HG02981 (cell line): ENCODE measurements around the gene ELL2.
A peak's percentile ranks its signal among the peaks of the same experiment; 100 is the strongest.

Experiments
- ATAC-seq: cut with Tn5 transposase; IDR thresholded peaks from one replicate; pipeline ENCODE4 v1.9.1; 2021; ENCODE audit warnings: mild to moderate bottlenecking, moderate library complexity; ENCODE audit not compliant: unreplicated experiment

ELL2 gene

GRCh38 chr5:95956900-95957293 is 4.8 kb downstream of the ELL2 start:
- ATAC-seq, result no peak

GRCh38 chr5:95956021-95956899 is 5.4 kb downstream of the ELL2 start:
- no peak for ATAC-seq

- no peak for ATAC-seq
Observed at GRCh38 chr5:95954716-95955115, 6.9 kb downstream of the ELL2 start.

GRCh38 chr5:95953021-95953702 is 8.5 kb downstream of the ELL2 start:
- no peak for ATAC-seq

GRCh38 chr5:95951916-95952315 is 9.7 kb downstream of the ELL2 start:
- no peak for ATAC-seq

GRCh38 chr5:95949810-95950209 is 11.8 kb downstream of the ELL2 start:
- ATAC-seq, result peak; percentile 80

- ATAC-seq, result no peak
Observed at GRCh38 chr5:95948631-95949030, 13.0 kb downstream of the ELL2 start.

- ATAC-seq, result no peak
Observed at GRCh38 chr5:95946451-95946850, 15.2 kb downstream of the ELL2 start.

GRCh38 chr5:95942968-95943367 is 18.7 kb downstream of the ELL2 start:
- no peak for ATAC-seq

GRCh38 chr5:95942414-95942813 is 19.2 kb downstream of the ELL2 start:
- no peak for ATAC-seq

GRCh38 chr5:95941756-95942155 is 19.9 kb downstream of the ELL2 start:
- no peak for ATAC-seq

- ATAC-seq, result no peak
Observed at GRCh38 chr5:95940758-95941682, 20.6 kb downstream of the ELL2 start.

- ATAC-seq, result peak; percentile 46
Observed at GRCh38 chr5:95939465-95939864, 22.2 kb downstream of the ELL2 start.

- no peak for ATAC-seq
Observed at GRCh38 chr5:95938766-95939165, 22.9 kb downstream of the ELL2 start.

GRCh38 chr5:95938347-95938746 is 23.3 kb downstream of the ELL2 start:
- ATAC-seq, result no peak

GRCh38 chr5:95937607-95938152 is 24.0 kb downstream of the ELL2 start:
- no peak for ATAC-seq

GRCh38 chr5:95936812-95937397 is 24.7 kb downstream of the ELL2 start:
- ATAC-seq, result no peak

GRCh38 chr5:95935553-95936100 is 26.0 kb downstream of the ELL2 start:
- ATAC-seq, result no peak

- no peak for ATAC-seq
Observed at GRCh38 chr5:95934207-95934804, 27.3 kb downstream of the ELL2 start.

GRCh38 chr5:95932941-95933340 is 28.7 kb downstream of the ELL2 start:
- ATAC-seq, result no peak
